GM18502 (cell line): ENCODE data around the gene XXYLT1.

Source experiments
- ATAC-seq: cut with Tn5 transposase; IDR thresholded peaks from one replicate; pipeline ENCODE4 v1.9.1; 2021; ENCODE audit warnings: mild to moderate bottlenecking; ENCODE audit not compliant: unreplicated experiment, poor library complexity

Gene XXYLT1

GRCh38 chr3:195071916-195072820, 198.8 kb downstream of the XXYLT1 start:
- ATAC-seq = no peak

GRCh38 chr3:195071011-195071728, 199.8 kb downstream of the XXYLT1 start:
- ATAC-seq = no peak

GRCh38 chr3:195070336-195070735, 200.6 kb downstream of the XXYLT1 start:
- no peak for ATAC-seq

GRCh38 chr3:195069501-195070251, 201.3 kb downstream of the XXYLT1 start:
- no peak for ATAC-seq

GRCh38 chr3:195068084-195069080, 202.6 kb downstream of the XXYLT1 start:
- no peak for ATAC-seq

GRCh38 chr3:195066441-195066841, 204.5 kb downstream of the XXYLT1 start:
- ATAC-seq = no peak

- no peak for ATAC-seq
Measured at GRCh38 chr3:195065864-195066185, 205.1 kb downstream of the XXYLT1 start.

- no peak for ATAC-seq
Measured at GRCh38 chr3:195065142-195065863, 205.7 kb downstream of the XXYLT1 start.

GRCh38 chr3:195064300-195064931, 206.5 kb downstream of the XXYLT1 start:
- ATAC-seq = no peak

GRCh38 chr3:195063581-195064193, 207.3 kb downstream of the XXYLT1 start:
- no peak for ATAC-seq

- ATAC-seq = no peak
Measured at GRCh38 chr3:195062866-195063540, 208.0 kb downstream of the XXYLT1 start.

- ATAC-seq = no peak
Measured at GRCh38 chr3:195061756-195062655, 209.0 kb downstream of the XXYLT1 start.

GRCh38 chr3:195060531-195061291, 210.2 kb downstream of the XXYLT1 start:
- no peak for ATAC-seq

- no peak for ATAC-seq
Measured at GRCh38 chr3:195060217-195060481, 210.8 kb downstream of the XXYLT1 start.

- no peak for ATAC-seq
Measured at GRCh38 chr3:195059471-195060216, 211.3 kb downstream of the XXYLT1 start.

GRCh38 chr3:195059006-195059350, 212.0 kb downstream of the XXYLT1 start:
- ATAC-seq = no peak
